HG03280 (cell line): ENCODE data around the gene CFAP74.
"Not testable (repeated sequence)": the region's sequence is repeated elsewhere in the genome, so short reads cannot be mapped to it uniquely, and the experiment has no call there.

Experiments
- ATAC-seq: cut with Tn5 transposase; IDR thresholded peaks from one replicate; pipeline ENCODE4 v1.9.1; 2021; ENCODE audit warnings: mild to moderate bottlenecking, moderate library complexity; ENCODE audit not compliant: unreplicated experiment

CFAP74 gene

DNA sequence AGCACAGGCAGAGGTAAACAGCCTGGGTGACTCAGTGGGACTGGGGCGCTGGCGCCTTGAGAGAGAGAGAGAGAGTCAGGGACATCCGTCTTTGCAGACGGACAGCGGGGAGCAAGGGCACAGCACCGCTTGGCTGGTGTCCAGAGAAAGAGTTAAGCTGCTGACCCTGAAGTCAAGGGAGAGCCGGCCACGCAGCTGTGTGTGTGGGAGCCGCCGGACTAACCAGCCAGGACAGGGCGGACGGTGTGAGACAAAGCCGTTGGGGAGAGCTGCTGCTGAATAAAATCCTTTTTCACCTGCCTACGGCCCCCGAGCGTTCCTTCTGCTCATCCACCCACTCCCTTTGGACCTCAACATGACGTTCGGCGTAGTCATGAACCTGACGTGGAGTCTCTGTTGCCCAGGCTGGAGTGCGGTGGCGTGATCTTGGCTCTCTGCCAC lies 14.5 kb downstream of the CFAP74 start:
- ATAC-seq, result no peak

DNA sequence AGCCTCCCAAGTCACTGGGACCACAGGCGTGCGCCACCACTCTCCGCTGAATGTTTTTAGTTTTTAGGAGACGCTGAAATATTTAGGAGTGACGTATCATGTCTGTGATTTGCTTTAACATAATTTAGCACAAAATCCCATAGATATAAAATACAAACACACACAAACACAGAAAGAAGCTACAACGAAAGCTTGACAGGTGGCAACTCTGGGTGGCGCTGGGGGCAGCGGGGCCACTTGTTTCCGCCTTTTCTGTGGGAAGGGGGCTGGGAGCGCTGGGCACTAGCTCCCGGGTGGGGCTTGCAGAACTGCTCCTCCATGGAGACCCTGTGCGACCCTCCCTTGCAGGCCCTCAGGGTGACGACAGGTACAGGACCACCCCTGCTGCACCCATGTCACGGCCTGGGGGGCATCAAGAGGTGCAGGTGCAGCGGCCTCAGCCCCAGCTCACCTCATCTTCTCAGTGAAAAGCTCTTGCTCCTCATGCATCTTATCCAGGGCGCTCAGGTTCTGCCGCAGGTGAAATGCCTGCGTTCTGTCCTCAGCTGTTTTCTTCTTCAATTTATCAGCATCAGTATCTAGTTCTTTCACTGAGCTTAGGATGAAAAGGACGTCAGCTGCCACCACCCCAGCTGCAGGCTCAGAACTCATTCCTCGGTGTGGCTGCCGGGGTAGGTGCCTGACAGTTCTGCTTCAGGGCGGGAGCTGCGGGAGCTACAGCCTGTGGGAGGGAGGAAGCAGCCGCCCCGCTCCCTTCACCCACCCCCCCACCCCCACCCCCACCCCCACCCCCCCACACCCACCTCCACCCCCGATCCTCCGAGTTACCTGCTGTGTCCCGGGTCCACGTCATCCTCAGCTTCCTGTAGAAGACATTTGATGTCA lies 15.3 kb downstream of the CFAP74 start:
- ATAC-seq, result no peak

DNA sequence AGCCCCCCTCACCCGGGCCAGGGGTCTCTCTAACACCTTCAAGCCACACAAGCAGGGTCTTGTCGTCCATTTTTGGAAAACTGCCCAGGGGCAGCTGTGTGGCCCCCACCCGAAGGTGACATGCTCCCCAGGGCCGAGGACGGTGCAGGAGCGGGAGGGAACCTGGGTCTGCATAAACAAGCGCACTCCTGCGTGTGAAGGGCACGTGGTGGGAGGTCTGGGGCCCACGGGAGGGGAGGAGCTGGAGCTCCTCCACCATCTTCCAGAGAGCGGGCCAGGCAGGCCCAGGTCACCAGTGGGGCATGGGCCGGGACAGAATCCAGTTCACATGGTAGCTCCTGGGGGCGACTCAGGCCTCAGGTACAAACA lies 16.5 kb downstream of the CFAP74 start:
- ATAC-seq, result no peak

DNA sequence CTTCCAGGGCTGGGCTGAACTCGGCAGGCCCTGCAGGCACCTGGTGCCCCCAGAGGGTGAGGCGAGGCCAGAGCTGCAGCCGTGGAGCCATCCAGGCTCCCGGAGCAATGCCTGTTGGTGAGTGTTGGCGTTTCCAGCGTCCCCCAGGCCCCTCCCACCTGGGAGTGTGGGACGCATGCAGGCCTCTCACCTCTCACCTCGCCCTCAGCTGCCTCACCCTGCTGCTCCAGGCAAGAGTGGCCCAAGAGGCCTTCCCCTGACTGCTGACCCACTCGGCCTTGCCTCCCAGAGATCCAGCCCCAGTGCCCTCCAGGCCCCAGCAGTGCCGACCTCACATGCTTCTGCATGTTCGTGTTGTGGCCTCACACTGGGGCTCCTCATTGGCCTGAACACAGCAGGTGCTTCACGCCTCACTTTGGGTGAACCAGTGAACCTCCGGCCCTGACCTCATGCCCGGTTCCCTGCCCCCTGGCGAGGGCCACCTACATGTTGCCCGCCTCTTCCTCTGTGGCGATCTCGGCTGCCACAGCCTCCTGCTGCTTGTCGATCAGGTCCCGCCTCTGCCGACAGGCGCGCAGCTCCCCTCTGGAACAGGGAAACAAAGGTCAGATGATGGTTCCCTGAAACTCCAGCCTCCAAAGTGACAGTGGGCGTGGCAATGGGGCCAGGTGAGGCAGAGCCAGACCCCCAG lies 17.0 kb downstream of the CFAP74 start:
- ATAC-seq, result no peak

DNA sequence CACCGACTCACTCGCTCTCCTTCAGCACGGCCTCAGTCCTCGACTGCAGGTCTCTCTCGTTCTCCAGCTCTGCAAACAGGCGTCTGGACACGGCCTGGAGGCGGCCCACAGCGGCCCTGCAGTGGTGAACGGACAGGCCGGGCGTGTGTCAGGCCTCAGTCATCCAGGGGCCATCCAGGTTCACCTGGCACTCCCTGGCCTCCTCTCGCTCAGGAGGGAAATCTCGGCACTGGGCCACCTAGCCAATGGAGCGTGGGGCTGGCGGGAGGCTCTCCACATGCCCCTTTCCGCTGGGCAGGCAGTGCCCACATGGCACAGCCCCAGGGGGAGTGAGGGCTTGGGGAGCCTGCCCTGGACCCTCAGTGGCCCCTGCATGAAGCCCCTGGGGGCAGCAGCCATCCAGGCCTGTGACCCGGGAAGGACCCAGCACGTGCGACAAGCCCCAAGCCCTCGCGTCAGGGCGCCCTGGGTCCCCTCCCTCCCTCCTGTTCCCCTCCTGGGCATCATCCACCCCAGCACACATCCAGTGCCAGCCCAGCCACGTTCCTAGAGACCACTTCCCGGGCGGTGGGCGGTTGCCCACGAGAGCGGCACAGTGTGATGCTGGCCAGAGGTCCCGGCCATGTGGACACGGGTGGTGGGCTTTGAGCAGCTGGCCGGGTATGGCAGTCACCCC lies 18.1 kb downstream of the CFAP74 start:
- no peak for ATAC-seq

DNA sequence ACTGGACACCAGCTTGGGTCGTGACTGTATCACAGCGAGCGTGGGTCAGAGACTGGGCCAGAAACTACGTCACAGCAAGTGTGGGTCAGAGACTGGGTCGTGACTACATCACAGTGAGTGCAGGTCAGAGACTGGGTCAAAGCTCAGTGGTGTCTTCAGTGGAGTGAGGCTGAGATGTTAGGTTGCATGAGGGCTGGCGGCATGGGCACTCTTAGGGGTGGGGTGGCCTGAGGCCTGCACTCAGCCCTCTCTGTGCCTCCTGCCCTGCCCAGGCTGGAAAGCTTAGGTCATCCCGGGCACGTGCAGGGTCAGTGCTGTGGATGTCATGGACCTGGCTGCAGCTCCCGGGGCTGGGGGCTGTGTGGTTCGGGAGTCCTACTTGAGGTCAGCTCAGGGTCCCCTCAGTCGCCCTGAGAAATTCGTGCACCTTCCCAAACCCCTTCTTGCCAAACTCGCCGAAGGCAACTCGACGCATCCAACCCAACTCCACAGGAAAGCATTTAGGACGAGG lies 19.0 kb downstream of the CFAP74 start:
- no peak for ATAC-seq

DNA sequence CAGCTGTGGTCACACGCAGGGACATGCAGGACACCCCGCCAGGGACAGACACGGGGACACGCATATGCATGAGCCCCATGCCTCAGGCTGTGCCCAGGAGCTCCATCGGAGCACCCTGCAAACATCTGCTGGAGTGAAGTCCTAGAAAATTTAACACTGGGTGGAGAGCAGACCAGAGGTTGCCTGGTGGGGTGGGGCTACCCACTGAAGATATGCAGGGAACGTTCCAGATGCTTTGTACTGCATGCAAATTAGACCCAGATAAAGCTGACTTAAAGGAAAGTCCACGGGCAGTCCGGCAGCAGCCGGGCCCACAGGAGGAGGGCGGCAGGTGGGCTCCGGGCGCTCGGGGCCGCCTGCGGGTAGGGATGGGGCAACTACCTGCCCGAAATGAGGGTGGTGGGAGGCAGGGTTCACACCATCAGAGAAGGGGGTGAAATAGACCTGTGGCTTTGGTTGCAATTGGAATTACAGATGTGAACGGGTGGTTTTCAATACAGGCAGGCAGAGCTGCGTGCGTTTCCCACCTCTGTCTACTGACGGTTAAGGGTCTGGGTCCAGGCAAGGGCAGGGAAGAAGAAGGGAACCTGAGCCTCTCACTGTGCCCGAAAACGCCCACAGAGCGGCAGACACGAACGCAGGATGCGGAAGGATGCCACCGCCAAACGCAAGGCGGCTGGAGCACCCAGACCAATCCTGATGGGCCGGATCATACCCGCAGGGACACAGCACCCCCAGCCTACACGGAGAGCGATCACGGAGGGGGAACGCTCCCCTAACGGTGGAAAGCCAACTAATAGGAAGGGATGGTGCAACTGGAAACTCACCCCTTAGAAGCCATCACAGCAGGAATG lies 21.0 kb downstream of the CFAP74 start:
- ATAC-seq, result no peak

DNA sequence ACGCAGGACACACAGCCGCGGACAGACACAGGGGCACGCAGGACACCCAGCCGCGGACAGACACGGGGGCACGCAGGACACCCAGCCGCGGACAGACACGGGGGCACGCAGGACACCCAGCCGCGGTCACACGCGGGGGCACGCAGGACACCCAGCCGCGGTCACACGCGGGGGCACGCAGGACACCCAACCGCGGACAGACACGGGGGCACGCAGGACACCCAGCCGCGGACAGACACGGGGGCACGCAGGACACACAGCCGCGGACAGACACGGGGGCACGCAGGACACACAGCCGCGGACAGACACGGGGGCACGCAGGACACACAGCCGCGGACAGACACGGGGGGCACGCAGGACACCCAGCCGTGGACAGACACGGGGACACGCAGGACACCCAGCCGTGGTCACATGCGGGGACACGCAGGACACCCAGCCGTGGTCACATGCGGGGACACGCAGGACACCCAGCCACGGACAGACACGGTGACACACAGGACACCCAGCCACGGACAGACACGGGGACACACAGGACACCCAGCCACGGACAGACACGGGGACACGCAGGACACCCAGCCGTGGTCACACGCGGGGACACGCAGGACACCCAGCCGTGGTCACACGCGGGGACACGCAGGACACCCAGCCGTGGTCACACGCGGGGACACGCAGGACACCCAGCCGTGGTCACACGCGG lies 21.8 kb downstream of the CFAP74 start:
- ATAC-seq, result not testable (repeated sequence)

DNA sequence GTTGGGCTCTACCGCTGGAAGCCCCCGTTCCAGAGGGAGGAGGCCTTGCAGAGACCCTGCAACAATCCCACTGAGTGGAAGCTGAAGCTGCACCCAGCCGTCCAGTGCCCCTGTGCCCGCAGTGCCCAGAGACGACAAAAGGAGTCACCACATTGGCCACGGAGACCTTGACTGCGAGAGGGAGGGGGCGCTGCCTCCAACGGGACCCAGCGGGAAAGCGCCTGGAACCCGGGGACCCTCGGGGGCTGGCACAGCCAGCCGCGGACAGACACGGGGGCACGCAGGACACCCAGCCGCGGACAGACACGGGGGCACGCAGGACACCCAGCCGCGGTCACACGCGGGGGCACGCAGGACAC lies 22.5 kb downstream of the CFAP74 start:
- no peak for ATAC-seq

DNA sequence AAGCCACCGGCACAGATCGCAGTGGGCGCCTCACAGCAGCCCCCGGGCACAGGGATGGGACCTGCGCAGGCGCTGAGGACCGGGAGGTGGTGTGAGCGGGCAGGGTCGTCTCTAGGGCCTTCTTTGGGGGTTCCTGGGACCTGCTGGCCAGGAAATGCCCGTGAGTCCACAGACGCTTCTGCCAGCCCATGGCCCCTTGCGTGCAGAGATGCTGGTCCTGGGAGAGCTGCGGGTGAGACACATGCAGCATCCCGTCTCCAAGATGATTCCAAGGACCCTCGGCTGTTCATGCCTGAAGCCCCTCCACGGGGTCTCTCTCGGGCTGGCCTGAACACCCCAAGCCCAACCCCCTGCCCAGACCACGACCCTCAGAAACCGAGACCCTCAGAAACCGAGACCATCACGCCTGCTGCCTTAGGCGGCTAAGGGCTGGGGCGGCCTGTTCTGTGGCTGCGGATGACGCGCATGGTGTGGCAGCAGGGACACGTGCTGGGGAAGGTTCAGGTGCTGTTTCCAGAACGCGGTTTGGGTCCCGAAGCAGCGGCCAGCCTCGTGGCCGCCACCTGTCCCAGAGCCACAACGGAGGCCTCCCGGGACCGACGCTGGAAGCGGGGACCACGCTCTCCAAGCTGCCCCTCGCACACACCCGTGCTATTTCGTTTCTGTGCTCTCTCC lies 23.0 kb downstream of the CFAP74 start:
- no peak for ATAC-seq

DNA sequence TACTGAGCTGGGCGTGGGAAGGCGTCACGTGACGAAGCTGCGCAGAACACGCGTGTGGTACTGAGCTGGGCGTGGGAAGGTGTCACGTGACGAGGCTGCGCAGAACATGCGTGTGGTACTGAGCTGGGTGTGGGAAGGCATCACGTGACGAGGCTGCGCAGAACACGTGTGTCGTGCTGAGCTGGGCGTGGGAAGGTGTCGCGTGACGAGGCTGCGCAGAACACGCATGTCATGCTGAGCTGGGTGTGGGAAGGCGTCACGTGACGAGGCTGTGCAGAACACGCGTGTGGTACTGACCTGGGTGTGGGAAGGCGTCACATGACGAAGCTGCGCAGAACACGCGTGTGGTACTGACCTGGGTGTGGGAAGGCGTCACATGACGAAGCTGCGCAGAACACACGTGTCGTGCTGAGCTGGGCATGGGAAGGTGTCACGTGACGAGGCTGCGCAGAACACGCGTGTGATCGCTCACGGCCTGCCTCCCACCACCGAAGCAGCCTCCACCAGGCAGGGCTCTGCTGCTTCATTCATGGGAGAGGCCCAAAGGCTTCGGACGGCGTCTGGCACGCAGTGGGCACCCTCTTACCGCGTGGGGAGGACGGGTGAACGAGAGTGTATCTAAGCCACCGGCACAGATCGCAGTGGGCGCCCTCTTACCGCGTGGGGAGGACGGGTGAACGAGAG lies 24.0 kb downstream of the CFAP74 start:
- ATAC-seq, result no peak

DNA sequence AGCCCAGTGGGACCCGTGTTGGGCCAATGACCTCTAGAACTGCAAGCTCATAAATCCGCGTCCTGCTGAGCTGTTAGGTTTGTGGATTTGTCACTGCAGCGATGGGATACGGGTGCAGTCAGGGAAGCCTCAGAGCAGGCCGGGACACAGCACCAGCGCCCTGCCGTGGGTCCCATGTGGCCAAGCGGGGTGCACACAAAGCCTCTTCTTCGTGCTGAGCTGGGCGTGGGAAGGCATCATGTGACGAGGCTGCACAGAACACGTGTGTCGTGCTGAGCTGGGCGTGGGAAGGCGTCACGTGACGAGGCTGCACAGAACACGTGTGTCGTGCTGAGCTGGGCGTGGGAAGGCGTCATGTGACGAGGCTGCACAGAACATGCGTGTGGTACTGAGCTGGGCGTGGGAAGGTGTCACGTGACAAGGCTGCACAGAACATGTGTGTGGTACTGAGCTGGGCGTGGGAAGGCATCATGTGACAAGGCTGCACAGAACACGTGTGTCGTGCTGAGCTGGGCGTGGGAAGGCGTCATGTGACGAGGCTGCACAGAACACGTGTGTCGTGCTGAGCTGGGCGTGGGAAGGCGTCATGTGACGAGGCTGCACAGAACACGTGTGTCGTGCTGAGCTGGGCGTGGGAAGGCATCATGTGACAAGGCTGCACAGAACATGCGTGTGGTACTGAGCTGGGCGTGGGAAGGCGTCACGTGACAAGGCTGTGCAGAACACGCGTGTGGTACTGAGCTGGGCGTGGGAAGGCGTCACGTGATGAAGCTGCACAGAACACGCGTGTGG lies 24.7 kb downstream of the CFAP74 start:
- ATAC-seq, result not testable (repeated sequence)

DNA sequence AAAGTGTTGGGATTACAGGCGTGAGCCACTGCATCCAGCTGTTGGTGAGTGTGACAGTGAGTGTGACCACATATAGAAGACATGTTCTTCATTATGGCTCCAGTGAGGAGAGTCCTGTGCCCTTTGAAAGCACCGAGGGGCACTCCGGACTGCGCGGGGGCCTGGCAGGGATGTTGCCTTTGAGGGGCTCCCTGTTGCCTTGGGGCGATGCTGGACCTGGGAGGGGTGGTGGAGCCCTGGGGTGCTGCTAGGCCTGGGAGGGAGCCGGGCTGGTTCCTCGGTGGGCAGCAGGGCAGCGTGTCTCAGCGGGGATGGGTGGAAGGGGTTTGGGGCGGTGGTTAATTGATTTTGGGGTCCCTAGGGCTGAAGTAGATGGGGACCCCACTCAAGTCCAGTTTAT lies 25.5 kb downstream of the CFAP74 start:
- no peak for ATAC-seq

DNA sequence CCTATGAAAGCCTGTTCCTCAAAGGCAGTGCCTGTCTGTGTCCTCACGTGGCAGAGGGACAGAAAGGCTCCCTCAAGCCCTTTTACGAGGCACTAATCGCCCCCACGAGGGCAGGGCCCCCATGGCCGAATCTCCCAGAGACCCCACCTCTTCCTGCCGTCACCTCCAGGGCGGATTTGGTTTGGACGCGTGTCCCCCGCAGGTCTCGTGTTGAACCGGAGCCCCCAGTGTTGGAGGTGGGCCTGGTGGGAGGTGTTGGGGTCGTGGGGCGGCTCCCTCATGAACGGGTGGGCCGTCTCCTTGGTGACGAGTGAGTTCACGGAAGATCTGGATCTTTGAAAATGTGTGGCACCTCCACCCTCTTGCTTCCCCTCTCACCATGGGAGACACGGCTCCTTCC lies 27.6 kb downstream of the CFAP74 start:
- no peak for ATAC-seq

DNA sequence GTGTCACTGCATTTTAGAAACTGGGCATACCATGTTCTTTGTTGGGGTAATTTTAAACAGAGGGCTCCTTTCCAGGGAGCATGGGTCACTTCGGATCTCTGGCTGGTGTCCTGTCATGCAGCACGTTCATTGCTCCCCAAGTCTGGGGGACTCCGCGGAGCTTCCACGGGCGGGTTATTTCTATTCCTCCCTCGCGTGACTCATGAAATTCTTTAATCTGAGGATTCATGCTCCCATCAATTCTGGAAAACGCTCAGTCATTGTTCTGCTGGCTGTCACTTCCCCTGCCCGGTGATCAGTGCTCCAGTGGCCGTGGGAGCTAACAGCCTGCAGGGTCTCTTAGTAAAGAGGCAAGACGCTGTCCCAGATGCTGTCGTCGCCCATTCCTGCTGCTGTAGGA lies 28.1 kb downstream of the CFAP74 start:
- no peak for ATAC-seq

DNA sequence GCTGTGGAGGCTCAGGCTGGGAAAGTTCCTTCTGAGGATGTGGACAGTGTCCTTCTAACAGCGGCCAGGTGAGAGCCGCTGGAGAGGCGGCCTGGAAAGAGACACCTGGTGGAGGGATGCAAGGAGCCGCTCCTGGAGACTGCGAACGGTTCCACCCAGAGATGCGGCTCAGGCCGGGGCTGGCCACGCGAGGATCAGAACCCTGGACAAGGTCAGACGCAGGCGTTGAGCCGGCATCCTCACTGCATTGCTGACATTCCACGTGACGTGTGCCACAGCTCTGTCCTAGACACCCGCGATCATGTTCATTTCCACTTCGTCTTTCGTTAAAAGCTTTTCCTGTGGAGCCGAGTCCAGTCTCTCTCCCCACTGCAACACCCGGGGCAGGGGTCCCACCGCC lies 28.8 kb downstream of the CFAP74 start:
- ATAC-seq, result no peak

DNA sequence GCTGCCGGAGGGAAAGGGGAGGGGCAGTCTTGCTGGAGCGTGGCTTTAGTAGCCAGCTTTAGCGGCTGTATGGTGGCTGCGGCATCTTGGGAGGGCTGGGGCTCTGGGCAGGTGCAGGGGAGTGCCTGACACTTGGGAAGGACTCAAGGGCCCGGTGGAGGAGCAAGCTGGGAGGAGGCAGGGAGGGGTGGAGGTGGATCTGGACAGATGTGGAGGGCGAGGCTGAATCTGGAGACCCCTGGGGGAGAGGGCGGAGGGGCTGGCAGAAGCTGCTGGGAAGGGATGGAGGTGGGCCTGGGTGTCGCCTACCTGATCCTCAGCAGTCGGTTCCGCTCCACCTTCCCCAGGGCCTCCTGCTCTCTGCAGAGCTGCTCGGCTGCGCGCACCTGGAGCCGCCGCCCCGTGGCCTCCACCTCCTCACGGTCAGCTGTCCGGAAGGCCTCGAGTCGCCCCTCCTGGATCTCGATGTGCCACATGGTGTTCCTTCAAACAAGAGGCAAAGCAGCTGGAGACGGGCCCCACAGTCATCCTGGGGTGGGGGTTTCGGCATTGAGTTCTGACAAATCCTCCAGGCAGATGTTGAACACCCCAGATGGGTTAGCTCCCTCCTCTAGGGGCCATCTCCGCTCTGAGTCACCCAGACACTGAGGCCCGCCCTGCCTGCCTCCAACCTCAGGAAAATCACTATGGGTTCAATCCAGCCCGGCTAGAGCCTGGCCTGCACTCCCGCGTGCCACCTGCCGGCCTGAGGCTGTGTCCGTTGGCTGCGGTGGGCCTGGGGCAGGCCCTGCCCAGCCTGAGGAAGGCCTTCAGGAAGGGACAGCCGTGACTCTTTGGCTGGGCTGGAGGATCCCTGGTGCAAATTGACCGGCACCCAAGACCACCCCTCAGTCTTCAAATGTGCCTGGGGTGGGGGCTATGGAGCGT lies 29.6 kb downstream of the CFAP74 start:
- ATAC-seq, result no peak
